Anterior cingulate cortex (tissue), 58 donors: ENCODE measurements around the gene BSND.

Source experiments
- DNase-seq, 58 donors: peaks; one replicate each; lab custom pipeline; 2025; lab: John Stamatoyannopoulos, UW

The BSND gene

DNA sequence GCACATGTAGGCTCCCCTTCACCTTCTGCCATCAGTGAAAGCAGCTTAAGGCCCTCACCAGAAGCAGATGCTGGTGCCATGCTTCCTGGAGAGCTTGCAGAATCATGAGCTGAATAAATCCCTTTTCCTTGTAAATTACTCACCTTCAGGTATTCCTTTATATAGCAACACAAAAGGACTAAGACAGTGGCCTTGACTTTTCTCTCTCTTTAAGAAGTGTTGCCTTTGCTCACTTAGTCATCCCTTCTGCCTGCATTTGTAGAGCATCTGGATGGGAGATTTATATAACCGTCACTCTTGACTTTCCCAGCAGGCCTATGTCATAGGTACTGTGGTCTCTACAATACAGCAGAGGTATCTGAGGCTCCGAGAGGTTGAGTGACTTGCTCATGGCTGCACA is 44.3 kb downstream of the BSND start:
- DNase-seq: no peak

DNA sequence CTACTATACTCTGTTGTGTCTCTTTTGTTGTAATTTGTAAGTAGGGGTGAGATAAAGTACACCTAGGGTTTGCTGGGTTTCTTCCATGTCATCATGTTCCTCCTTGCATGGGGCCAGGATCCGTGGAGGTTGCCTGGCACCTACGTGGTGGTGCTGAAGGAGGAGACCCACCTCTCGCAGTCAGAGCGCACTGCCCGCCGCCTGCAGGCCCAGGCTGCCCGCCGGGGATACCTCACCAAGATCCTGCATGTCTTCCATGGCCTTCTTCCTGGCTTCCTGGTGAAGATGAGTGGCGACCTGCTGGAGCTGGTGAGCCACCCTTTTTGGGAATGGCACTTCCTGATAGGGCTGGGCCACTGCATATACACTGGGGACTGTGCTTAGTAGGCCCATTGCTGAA is 45.0 kb downstream of the BSND start:
- no peak for DNase-seq

DNA sequence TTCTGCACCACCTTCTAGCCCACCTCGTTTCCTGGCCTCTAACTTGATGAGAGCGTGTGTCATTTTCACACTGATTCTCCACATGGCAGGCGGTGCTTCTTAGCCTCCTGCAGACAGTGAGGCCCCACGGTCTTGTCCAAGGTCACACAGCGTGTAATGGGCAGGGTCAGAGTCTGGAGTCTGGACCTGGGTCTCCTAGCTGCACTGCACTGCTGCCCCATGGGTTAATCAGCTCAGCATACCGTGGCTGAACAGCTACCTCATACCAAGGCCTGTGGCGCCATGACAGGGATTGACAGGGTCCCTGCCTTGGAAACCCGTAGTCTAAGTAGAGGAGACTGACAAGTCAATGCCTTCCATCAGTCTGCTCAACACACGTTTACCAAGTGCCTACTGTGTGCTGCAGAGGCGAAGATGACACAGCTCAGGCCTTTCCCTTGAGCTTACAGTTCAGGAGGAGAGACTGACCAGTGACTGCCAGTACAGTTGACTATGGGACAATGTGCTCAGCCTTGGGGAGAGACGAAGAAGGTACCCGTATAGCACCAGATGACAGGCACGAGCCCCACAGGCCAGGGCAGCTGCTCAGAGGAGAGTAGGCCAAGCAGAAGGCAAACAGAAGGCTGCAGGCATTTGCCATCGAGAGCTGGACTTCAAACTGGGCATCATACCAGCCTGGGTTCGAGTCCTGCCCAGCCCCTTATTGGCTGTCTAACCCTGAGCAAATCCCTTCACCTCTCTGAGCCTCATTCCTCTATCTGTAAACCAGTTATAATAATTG is 46.1 kb downstream of the BSND start:
- no peak for DNase-seq

DNA sequence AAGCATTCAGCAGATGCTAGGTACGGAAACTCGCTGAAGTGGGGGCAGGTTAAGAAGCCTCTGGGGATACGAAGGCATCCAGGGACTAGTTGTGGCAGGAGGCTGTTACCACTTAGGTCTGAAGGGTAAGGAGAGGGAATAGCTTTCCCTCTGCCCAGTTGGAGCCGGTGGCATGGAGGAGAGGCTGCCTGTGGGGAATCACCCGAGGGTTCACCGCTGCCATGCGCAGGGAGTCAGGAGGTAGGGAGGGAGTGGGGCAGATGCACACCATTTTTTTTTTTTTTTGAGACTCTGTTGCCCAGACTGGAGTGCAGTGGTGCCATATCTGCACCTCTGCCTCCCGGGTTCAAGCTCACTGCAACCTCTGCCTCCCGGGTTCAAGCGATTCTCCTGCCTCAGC is 46.7 kb downstream of the BSND start:
- DNase-seq: no peak

DNA sequence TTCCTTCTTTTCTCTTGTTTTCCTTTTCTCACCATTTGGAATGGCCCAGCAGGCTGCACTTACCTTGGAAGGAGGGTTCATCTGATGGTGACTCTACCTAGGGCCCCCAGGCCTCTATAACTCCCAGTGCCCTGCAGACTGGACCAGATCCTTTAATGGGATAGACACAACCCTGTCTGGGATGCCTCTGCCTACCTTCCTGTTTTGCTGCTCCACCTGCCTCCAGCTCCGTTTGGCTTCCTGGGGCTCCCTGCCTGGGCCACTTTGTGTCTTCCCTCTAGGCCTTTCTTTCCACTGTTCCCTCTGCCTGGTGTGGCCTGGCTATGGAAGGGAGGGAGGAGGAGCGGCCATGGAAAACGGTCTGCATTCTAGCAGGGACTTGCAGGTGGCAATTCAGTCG is 48.1 kb downstream of the BSND start:
- DNase-seq: no peak

DNA sequence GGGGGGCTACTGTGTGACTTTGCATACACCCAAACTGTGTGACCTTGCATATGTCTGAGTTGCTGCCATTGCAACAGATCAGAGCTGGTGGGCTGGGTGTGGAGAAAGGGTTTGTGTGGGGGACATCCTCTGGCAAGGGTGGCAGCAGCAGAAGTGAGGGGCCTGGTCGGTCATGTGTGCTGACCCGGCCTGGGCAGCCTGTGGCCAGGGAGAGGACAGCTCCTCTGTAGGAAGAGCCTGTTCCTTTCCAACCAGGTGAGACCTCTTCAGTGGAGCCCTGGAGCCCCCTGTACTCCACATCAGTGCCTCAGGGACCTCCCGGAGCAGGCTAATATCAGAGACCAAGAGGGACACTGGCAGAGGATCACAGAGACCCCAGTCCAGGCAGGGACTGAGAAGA is 48.9 kb downstream of the BSND start:
- no peak for DNase-seq

DNA sequence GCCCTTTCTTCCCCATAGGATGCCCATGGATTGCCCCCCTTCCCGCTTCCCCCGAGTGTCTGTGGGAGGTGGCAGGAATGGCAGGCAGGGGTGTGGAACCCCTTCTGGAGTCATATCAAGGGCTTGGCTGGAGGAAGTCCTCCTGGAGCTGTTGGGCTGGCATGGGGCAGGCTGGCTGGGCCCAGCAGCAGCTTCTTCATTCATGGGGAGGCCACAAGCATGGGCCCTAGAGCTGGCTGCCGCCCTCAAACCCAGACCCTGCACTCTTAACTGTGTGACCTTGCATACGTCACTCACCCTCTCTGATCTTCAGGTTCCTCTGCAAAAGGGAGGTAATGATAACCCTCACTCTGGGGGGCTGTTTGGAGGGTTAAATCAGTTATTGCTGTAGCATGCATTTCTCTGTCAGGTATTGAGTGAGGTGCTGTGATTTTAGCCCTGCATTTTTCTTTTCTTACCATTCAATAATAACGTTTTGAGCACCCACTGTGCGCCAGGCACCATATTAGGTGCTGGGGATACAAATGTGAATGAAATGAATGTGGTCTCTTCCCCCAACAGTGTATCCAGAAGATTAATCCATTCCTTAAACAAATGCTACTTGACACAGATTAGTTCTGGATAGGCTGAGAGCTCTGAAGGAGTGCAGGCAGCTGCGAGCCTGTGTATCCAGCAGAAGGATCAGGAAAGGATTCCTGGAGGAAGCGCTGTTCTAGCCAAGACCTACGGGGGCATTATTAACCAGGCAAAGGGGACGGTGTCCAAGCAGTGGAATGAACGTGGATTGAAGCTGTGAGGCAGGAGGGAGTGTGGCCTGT is 49.9 kb downstream of the BSND start:
- no peak for DNase-seq

DNA sequence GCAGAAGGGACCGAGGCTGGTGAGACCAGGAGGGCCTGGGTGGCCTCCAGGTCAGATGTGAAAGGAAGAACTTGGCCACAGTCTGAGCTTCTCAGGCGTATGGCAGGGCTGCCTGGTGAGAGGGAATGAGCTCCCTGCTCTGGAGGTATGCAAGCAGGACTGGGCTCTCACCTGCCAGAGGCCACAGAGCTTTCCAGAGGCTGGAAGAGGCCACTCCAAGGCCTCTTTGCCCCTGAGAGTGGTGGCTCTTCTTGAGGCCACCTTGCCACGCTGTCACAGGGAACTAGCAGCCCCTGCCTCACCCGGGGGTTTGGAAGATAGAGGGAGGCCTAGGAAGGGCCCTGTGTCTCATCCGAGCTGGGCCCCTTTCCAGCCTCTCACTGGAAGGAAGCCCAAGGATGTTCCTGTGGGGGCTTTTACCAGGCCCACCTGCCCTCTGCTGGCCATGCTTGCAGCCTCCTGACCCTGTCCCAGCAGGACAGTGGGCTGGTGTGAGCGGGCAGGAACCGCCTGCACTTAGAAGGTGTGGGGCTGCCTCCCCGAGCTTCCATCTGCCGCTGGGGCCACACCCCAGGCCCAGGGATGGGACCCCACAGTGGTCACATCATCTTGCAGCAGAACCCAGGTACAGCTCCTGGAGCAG is 50.7 kb downstream of the BSND start:
- DNase-seq: no peak

DNA sequence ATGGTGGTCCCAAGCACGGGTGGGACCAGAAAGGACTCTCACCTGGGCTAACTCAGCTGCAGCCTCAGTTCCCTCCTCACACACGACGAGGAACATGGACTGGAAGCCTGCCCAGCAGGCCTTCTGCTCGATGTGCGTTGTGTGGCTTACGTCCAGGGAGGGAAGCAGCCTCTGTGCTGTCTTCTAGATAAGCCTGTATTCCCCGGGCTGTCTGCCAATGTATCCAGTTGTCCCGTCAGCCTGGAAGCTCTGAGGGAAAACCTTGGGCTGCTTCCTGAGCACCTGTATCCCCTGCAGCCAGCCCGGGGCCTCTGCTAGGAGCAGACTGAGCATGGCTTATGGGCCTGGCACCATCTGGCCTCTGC is 51.2 kb downstream of the BSND start:
- DNase-seq: peak in 10 of 58 donors; percentile 10 to 54 (median 19)

DNA sequence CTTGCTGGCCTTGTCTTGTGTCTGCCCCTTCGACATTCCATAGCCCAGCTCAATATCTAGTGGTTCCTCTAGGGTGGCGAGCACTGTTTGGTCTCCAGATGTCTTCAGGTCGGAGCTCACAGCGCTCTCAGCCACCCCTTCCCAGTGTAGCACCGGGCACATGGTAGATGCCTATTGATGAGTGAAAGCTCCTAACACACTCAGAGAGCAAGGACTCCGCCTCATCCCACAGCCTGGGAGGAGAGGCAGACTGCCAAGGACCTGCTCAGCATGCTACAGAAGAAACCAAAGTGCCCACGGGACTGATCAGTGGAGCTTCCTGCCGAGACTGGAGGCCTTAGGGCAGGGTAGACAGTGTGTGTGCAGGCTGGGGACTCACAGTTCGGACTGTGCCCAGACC is 51.5 kb downstream of the BSND start:
- DNase-seq: peak in 22 of 58 donors; percentile 5 to 56 (median 32)

DNA sequence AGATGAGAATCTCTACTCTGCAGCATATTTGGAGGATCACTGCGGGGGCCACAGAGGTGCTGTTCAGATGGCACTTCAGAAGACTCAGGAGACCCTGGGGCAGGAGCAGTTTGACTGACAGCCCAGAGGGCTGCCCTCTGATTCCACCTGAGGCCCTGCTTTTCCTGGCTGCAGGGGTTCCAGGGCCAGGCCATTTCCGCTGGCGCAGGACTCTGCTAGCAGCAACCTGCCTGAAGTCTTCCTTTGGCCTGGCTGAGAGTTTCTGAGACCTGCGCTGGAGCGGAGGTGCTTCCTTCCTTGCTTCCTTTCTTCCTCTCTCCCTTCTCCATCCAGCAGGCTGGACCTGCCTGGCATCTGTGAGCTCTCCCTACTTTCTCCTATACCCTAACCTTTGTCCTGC is 52.4 kb downstream of the BSND start:
- no peak for DNase-seq

DNA sequence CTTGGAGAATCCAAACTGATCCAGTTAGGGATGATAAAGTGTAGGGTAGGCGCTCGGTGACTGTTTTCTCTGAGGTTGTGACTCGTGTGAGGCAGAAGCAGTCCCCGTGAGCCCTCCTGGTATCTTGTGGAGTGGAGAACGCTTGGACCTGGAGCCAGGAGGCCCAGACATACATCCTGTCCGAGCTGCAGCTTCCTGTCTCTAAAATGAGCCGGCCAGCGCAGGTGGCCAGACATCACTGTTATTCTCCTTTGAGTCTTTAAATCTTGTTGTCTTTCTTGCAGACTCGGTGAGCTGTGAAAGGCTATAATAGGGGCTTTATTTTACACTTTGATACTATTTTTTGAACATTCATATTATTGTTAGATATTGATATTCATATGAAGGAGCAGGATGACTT is 52.9 kb downstream of the BSND start:
- DNase-seq: no peak

DNA sequence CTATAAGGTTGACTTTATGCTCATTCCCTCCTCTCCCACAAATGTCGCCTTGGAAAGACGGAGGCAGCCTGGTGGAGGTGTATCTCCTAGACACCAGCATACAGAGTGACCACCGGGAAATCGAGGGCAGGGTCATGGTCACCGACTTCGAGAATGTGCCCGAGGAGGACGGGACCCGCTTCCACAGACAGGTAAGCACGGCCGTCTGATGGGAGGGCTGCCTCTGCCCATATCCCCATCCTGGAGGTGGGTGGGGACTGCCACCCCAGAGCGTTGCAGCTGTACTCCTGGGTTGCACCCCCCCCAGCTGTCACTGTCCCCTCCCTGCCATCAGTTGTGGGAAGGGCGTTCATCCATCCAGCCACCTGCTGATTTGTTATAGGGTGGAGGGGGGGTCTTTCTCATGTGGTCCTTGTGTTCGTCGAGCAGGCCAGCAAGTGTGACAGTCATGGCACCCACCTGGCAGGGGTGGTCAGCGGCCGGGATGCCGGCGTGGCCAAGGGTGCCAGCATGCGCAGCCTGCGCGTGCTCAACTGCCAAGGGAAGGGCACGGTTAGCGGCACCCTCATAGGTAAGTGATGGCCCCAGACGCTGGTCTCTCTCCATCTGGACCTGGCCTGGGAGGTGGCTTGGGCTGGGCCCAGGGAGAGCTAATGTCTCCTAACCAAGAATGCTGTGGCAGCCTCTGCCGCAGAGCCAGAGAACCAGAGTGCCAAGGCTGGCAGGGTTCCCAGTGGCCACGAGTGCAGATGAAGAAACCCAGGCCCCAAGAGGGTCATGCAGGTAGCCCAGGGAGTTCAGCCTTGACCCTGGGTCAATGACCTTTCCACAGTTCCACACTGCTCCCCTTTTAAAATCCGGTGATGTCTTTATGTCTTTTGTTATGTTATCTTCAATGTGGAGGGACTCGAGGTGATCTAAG is 53.7 kb downstream of the BSND start:
- DNase-seq: no peak

DNA sequence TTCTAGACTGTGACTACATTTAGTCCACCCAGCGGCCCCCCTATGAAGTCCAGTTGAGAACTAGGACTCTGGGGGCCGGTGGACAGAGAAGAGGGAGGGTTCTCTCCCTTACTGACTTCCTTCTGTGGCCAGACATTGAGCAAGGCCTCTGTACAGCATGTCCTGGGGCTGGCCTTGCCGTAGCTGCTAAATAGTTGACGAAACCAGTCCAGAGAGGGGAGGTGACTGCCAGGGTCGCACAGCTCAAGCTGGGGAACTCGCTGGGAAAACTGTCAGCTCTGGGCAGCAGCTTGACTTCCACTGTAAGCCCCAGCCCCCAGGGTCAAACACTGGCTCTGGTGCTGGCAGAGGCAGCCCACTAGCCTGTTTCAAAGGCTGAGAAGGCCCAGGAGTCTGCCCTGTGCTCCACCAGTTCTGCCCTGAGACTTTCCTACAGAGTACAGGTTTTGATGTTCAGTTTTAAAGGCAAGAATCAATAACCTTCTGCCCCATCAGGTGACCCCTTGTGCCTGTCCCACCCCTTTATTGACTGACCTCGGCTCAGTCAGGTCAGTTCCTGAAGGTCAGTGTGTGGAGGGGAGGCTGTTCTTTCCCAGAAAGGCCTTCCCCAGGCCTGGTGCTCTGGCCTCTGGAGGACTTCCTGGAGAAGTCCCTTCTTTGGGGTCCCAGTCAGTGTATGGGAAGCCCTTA is 54.7 kb downstream of the BSND start:
- DNase-seq: peak in 2 of 58 donors; percentile 14 to 18

DNA sequence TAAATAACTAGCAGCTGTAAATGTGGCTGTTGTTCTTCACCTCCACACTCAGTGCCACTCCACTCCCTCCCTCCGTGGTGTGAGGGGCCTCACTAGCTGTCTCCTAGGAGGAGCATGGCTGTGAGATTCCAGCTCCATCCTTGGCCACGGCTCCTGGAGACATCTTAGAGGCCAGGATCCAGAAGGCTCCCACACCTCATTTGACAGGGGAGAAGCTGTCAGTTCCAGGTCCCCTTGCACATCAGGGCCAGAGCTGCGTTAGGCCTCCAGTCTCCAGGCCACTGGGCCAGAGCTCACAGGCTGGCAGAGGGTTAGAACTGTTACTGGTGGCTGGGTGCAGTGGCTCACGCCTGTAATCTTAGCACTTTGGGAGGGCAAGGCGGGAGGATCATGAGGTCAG is 55.7 kb downstream of the BSND start:
- DNase-seq: no peak

DNA sequence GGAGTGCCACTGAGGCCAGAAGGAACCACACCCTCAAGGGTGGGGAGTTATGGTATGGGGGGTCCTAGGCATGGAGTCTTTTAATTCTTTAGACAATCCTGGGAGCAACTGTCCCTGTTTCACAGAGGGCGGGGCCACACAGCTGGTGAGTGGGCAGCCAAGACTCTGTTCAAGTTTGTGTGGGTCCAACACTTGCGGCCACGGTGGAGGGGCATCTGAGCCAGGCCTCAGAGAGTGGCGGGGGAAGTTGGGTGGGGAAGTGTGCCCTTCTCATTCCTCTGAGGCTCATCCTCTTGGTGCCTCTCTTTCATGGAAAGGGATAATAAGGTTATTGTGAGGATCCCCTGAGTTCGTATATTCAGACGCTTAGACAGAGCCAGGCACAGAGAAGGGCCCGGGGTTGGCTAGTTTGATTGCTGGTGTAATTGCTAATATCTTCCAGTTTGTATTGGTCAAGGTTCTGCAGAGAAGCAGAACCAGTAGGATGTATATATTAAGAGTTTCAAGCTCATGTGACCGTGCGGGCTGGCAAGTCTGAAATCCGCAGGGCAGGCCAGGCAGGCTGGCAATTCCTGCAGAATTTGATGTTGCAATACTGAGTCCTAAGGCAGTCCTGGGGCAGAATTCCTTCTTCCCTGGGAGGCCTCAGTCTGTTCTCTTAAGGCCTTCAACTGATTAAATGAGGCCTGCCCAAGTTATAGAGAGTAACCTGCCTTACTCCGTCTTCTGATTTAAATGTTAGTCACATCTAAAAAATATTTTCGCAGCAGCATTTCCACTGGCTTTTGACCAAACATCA is 56.5 kb downstream of the BSND start:
- DNase-seq: no peak

DNA sequence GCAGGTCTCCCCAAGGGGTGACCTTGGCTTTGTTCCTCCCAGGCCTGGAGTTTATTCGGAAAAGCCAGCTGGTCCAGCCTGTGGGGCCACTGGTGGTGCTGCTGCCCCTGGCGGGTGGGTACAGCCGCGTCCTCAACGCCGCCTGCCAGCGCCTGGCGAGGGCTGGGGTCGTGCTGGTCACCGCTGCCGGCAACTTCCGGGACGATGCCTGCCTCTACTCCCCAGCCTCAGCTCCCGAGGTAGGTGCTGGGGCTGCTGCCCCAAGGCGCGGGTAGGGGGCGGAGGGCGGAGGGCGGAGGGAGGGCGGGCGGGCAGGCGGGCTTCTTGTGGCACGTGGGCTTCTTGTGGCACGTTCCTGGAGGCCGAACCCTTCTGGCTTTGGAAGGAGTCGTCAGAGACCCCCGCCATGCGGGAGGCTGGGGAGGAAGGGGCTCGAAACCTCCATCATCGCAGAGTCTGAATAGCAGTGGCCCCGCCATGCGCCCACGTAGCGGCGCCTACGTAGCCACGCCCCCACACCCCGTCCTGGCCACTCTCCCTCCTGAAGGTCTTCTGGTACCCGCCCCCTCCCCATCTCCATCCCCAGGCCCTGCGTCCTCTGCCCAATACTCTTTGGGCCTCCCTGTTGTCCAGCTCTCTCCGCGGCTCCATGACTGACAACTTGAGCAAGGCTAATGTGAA is 57.4 kb downstream of the BSND start:
- DNase-seq: no peak

DNA sequence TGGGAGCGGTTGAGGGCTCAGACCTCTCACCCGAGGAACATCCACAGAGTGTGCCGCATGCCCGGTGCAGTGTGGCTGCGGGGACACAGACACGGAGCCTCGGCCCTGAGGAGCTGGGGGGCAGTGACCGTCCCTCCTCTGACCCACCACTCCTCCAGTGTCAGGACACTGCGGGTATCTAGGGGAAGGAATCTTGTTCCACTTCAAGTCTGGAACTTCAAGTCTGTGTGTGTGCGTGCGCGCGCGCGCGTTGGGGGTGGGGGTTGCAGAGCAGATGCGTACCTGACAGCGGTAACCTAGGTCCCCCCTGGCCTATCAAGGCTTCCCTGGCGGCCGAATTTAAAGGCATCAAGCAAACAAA is 57.9 kb downstream of the BSND start:
- DNase-seq: no peak
